ENCODE results near the gene GDF15. TPM values are rescaled to one million over a fixed set of nuclear protein-coding genes. Genes with fewer than 3 reads are reported as not detected.

The GDF15 gene
- total RNA-seq, 1 experiment from 2014 or later = 27.3 TPM

DNA sequence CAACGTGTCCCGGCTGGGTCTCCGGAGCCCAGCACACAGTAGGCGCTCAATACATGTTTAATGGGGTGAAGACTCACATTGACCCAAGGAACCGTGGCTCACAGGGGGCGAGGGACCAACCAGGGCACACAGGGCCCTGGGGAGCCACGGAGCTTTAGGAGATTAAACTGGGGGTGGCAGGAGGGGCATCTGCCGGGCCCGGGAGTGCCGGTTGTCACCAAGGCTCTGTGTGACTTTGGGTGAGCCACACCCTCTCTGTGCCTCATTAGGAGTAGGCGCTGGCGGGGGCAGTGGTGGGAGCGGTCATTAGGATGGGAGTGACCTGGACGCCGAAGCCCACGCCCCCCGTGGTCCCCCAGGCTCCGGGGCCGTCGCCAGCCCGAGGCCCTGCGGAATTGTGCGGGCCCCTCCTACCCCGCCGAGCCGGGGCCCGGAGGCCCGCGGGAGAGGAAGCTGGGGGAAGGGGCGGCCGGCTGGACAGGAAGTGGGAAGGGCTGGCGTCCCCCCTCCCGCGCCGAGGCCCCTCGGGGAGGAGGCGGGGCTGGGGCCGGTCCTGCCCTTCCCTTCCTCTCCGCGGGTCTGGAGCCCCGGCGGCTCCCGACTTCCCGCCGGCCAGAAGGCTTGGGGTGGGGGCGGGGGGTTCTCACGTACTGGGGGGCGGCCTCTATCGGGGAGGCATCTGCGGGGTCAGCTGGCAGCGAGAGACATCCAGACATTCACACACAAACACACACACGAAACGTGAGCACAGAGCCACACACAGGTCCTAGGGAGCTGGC, 31.5 kb downstream of the GDF15 start:
- ChIA-PET POLR2A (interaction anchor here (0.5 to 3.0 kb wide), 9 partner anchors 15 to 185 kb away, joined by 3 to 13 read pairs (median 5); partner anchors contain the start of gene JUND), CTCF (interaction anchor here (0.6 to 9.7 kb wide), 20 partner anchors 20 to 304 kb away, joined by 3 to 94 read pairs (median 6); partner anchors contain the start of genes GDF15 and PGPEP1)
- ATAC-seq = peak; percentile 46
- Mint-ChIP-seq H3K9me3 (no peaks in the 10 kb centered on the region), H3K4me3 (peak overlapping the region; percentile 80), H3K27ac (peak overlapping the region; percentile 79; the same call in 1 of the 2 replicates), H3K27me3 (ENCODE audit: low read depth) (peaks cover 34% of the 10 kb centered on the region), H3K4me1 (peaks cover 27% of the 10 kb centered on the region), H3K36me3 (no peaks in the 10 kb centered on the region)
- TF ChIP-seq, protein P1, sequence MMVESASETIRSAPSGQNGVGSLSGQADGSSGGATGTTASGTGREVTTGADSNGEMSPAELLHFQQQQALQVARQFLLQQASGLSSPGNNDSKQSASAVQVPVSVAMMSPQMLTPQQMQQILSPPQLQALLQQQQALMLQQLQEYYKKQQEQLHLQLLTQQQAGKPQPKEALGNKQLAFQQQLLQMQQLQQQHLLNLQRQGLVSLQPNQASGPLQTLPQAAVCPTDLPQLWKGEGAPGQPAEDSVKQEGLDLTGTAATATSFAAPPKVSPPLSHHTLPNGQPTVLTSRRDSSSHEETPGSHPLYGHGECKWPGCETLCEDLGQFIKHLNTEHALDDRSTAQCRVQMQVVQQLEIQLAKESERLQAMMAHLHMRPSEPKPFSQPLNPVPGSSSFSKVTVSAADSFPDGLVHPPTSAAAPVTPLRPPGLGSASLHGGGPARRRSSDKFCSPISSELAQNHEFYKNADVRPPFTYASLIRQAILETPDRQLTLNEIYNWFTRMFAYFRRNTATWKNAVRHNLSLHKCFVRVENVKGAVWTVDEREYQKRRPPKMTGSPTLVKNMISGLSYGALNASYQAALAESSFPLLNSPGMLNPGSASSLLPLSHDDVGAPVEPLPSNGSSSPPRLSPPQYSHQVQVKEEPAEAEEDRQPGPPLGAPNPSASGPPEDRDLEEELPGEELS (CRISPR knock-in tag; IDR thresholded peaks at IDR 0.05) = peak; percentile 68; the same call in 1 of the 2 replicates
- TF ChIP-seq, protein P2, sequence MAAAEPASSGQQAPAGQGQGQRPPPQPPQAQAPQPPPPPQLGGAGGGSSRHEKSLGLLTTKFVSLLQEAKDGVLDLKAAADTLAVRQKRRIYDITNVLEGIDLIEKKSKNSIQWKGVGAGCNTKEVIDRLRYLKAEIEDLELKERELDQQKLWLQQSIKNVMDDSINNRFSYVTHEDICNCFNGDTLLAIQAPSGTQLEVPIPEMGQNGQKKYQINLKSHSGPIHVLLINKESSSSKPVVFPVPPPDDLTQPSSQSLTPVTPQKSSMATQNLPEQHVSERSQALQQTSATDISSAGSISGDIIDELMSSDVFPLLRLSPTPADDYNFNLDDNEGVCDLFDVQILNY (CRISPR knock-in tag; IDR thresholded peaks at IDR 0.05) = peak; percentile 59; the same call in 1 of the 2 replicates
- TF ChIP-seq SP1 (CRISPR knock-in tag; conservative IDR thresholded peaks at IDR 0.05) (peak; percentile 73; the same call in 1 of the 2 replicates), ZNF416 (CRISPR knock-in tag; IDR thresholded peaks at IDR 0.05) (no peak), GABPB1 (CRISPR knock-in tag; IDR thresholded peaks at IDR 0.05) (peak; percentile 59), NFE2L1 (CRISPR knock-in tag; IDR thresholded peaks at IDR 0.05) (no peak), GTF2I (CRISPR knock-in tag; conservative IDR thresholded peaks at IDR 0.05) (peak; percentile 95), FOXK1 (CRISPR knock-in tag; IDR thresholded peaks at IDR 0.05) (0 out of 2 replicates have a peak, but pooled peaks have one; percentile 13), ZNF396 (CRISPR knock-in tag; IDR thresholded peaks at IDR 0.05; ENCODE audit: borderline replicate concordance) (no peak), ETV6 (CRISPR knock-in tag; IDR thresholded peaks at IDR 0.05) (peak; percentile 97), TEAD1 (CRISPR knock-in tag; IDR thresholded peaks at IDR 0.05) (0 out of 2 replicates have a peak, but pooled peaks have one; percentile 43), TP53 (CRISPR knock-in tag; IDR thresholded peaks at IDR 0.05) (no peak), ESRRA (CRISPR knock-in tag; IDR thresholded peaks at IDR 0.05; ENCODE audit: borderline replicate concordance) (0 out of 2 replicates have a peak, but pooled peaks have one; percentile 50)
- TF ChIP-seq, protein P3, sequence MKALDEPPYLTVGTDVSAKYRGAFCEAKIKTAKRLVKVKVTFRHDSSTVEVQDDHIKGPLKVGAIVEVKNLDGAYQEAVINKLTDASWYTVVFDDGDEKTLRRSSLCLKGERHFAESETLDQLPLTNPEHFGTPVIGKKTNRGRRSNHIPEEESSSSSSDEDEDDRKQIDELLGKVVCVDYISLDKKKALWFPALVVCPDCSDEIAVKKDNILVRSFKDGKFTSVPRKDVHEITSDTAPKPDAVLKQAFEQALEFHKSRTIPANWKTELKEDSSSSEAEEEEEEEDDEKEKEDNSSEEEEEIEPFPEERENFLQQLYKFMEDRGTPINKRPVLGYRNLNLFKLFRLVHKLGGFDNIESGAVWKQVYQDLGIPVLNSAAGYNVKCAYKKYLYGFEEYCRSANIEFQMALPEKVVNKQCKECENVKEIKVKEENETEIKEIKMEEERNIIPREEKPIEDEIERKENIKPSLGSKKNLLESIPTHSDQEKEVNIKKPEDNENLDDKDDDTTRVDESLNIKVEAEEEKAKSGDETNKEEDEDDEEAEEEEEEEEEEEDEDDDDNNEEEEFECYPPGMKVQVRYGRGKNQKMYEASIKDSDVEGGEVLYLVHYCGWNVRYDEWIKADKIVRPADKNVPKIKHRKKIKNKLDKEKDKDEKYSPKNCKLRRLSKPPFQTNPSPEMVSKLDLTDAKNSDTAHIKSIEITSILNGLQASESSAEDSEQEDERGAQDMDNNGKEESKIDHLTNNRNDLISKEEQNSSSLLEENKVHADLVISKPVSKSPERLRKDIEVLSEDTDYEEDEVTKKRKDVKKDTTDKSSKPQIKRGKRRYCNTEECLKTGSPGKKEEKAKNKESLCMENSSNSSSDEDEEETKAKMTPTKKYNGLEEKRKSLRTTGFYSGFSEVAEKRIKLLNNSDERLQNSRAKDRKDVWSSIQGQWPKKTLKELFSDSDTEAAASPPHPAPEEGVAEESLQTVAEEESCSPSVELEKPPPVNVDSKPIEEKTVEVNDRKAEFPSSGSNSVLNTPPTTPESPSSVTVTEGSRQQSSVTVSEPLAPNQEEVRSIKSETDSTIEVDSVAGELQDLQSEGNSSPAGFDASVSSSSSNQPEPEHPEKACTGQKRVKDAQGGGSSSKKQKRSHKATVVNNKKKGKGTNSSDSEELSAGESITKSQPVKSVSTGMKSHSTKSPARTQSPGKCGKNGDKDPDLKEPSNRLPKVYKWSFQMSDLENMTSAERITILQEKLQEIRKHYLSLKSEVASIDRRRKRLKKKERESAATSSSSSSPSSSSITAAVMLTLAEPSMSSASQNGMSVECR (CRISPR knock-in tag; IDR thresholded peaks at IDR 0.05; ENCODE audit: borderline replicate concordance) = peak; percentile 84; the same call in 1 of the 2 replicates
- TF ChIP-seq, protein P4, sequence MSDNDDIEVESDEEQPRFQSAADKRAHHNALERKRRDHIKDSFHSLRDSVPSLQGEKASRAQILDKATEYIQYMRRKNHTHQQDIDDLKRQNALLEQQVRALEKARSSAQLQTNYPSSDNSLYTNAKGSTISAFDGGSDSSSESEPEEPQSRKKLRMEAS (CRISPR knock-in tag; IDR thresholded peaks at IDR 0.05) = peak; percentile 51; the same call in 1 of the 2 replicates
- peak; percentile 85 for DNase-seq (ENCODE audit: low spot score)

DNA sequence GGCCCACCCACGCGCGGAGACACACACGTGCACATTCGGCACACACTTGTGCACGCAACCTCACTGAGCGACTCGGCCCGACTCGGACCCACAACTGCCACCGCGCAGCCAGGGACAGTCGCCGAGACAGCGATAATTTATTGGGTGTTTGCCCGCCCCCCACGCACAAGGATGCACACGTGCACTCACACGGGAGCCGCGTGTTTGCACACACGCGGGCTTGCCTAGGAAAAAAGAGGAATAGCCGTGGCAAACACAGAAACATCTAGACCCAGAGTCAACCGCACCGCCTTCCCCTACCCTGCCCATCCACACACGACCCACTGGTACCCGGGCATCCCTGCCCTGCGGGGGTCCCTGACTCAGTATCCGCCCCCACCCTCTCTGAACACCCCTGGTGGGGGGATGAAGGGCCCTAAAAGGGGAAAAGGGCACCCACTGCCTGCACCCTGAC, 32.1 kb downstream of the GDF15 start:
- TF ChIP-seq PRRX2 (CRISPR knock-in tag; IDR thresholded peaks at IDR 0.05) (no peak), GTF2I (CRISPR knock-in tag; conservative IDR thresholded peaks at IDR 0.05) (no peak), GRHL2 (CRISPR knock-in tag; IDR thresholded peaks at IDR 0.05; ENCODE audit: insufficient replicate concordance, severe bottlenecking) (no peak)
- CTCF ChIA-PET = interaction anchor here (0.9 to 9.7 kb wide), 19 partner anchors 8 to 226 kb away, joined by 3 to 94 read pairs (median 5); partner anchors contain the start of genes GDF15 and LSM4
- no peaks in the 10 kb centered on the region for H3K36me3 Mint-ChIP-seq
- H3K27me3 Mint-ChIP-seq (ENCODE audit: low read depth) = peaks cover 32% of the 10 kb centered on the region
- H3K9me3 Mint-ChIP-seq = no peaks in the 10 kb centered on the region
- peak overlapping the region; percentile 66 for H3K4me3 Mint-ChIP-seq
- POLR2A ChIA-PET = interaction anchor here (0.5 to 3.0 kb wide), 5 partner anchors 14 to 138 kb away, joined by 3 to 12 read pairs (median 7); no protein-coding TSS in a partner anchor
- ATAC-seq = no peak
- DNase-seq (ENCODE audit: low spot score) = peak; percentile 11
- no peak overlapping the region for H3K27ac Mint-ChIP-seq
- H3K4me1 Mint-ChIP-seq = peaks cover 27% of the 10 kb centered on the region

Measured in WTC11 (cell line).